ENCODE data around the gene SLC12A4. TPM values are rescaled to one million over a fixed set of nuclear protein-coding genes. Genes with fewer than 3 reads are reported as not detected.

The SLC12A4 gene
- total and polyA plus RNA-seq, 7 donors = 18.3 to 89.5 (median 31.9) TPM

- Histone ChIP-seq H3K36me3 (ENCODE audit: insufficient read depth in 1 of 2, low read depth in 1 of 2) (peaks cover 0 to 8% of the 10 kb centered on the region in 2 donors), H3K27ac (peak overlapping the region; percentile 97), H3K9me3 (no peaks in the 10 kb centered on the region), H3K27me3 (ENCODE audit: insufficient read depth in 3 of 3, low read length in 2 of 3) (no peaks in the 10 kb centered on the region), H3K4me3 (peak overlapping the region; percentile 70), H3K4me1 (peaks cover 80% of the 10 kb centered on the region)
- WGBS, 3 donors = 67 to 81% (median 67%) methylated on average over 3 of the region's 3 CpGs
- no peak for DNase-seq
- ATAC-seq = peak in 2 of 4 donors; percentile 9 to 16
- intact Hi-C loops (cut with DNase I) = loop anchor here in 1 of 2 donors (2.0 kb wide), 1 partner anchor 52 kb away; no protein-coding TSS in a partner anchor
- no peak for TF ChIP-seq CTCF (IDR thresholded peaks at IDR 0.05)
These were observed 20.2 kb upstream of the SLC12A4 start for GRCh38 chr16:67988675-67989074.

- intact Hi-C loops (cut with DNase I) = loop anchor here (2.0 kb wide), 2 partner anchors 21 to 53 kb away; no protein-coding TSS in a partner anchor
- peak; percentile 59 to 84 for DNase-seq
- Histone ChIP-seq H3K4me1 (peaks cover 78% of the 10 kb centered on the region), H3K36me3 (ENCODE audit: insufficient read depth in 1 of 2, low read depth in 1 of 2) (peaks cover 0 to 8% of the 10 kb centered on the region in 2 donors), H3K27me3 (ENCODE audit: insufficient read depth in 3 of 3, low read length in 2 of 3) (no peaks in the 10 kb centered on the region), H3K9me3 (no peaks in the 10 kb centered on the region), H3K4me3 (peak overlapping the region; percentile 70), H3K27ac (peak overlapping the region; percentile 97)
- no peak for TF ChIP-seq CTCF (IDR thresholded peaks at IDR 0.05)
- WGBS, 3 donors = 15 to 25% (median 15%) methylated on average over 11 of the region's 11 CpGs
- peak; percentile 81 to 87 (median 86) for ATAC-seq
These were observed 19.2 kb upstream of the SLC12A4 start for GRCh38 chr16:67987460-67988160.

- peak; percentile 3 to 7 (median 6) for ATAC-seq
These were observed 18.5 kb upstream of the SLC12A4 start for GRCh38 chr16:67986949-67987348.

GRCh38 chr16:67982011-67982696 lies 13.7 kb upstream of the SLC12A4 start:
- intact Hi-C loops (cut with DNase I) = no loop called here
- Histone ChIP-seq H3K4me3 (no peak overlapping the region), H3K4me1 (peaks cover 34% of the 10 kb centered on the region), H3K27ac (no peak overlapping the region), H3K36me3 (ENCODE audit: insufficient read depth in 1 of 2, low read depth in 1 of 2) (no peaks in the 10 kb centered on the region), H3K27me3 (ENCODE audit: insufficient read depth in 3 of 3, low read length in 2 of 3) (no peaks in the 10 kb centered on the region), H3K9me3 (no peaks in the 10 kb centered on the region)
- ATAC-seq (no peak), DNase-seq (no peak)
- 72 to 83% (median 81%) methylated on average over 49 of the region's 49 CpGs for WGBS, 3 donors
- TF ChIP-seq CTCF (IDR thresholded peaks at IDR 0.05) = no peak

More at GRCh38 chr16:67986949-67987348, 18.5 kb upstream of the SLC12A4 start:
- Histone ChIP-seq H3K4me3 (peak overlapping the region; percentile 70), H3K4me1 (peaks cover 74% of the 10 kb centered on the region), H3K36me3 (ENCODE audit: insufficient read depth in 1 of 2, low read depth in 1 of 2) (peaks cover 0 to 8% of the 10 kb centered on the region in 2 donors), H3K27ac (peak overlapping the region; percentile 97), H3K27me3 (ENCODE audit: insufficient read depth in 3 of 3, low read length in 2 of 3) (no peaks in the 10 kb centered on the region), H3K9me3 (no peaks in the 10 kb centered on the region)
- intact Hi-C loops (cut with DNase I) = loop anchor here in 1 of 2 donors (2.0 kb wide), 1 partner anchor 20 kb away; no protein-coding TSS in a partner anchor
- 50 to 59% (median 53%) methylated on average over 5 of the region's 5 CpGs for WGBS, 3 donors
- no peak for DNase-seq
- no peak for TF ChIP-seq CTCF (IDR thresholded peaks at IDR 0.05)
